HepG2 (cell line): Measurements from ENCODE around the gene NFATC1. TPM values are rescaled to one million over a fixed set of nuclear protein-coding genes. Genes with fewer than 3 reads are reported as not detected.

Source experiments
- ATAC-seq: fragments of 200-7000 bp; cut with Tn5 transposase; 3 replicates; pipeline ENCODE4 v1.9.1; 2020; ENCODE audit warnings: mild to moderate bottlenecking, moderate library complexity
- BruUV-seq: library from RNA; stranded (reverse); fragments of 400-500 nt; replicated peaks from 2 replicates; lab custom pipeline; 2021; lab: Mats Ljungman, UMichigan
- CTCF ChIA-PET: fragments of 300-600 bp; formaldehyde crosslinking; extraction: SDS; loops from one replicate; lab custom pipeline; 2021; ENCODE audit warnings: low total read pairs, inconsistent platforms, low intra/inter-chr PET ratio; lab: Yijun Ruan, JAX
- POLR2A ChIA-PET: fragments of 350-600 bp; sonication (Branson Sonifier 250); formaldehyde crosslinking; loops from one replicate; lab custom pipeline; 2020; ENCODE audit warnings: antibody characterized with exemption, inconsistent platforms; lab: Yijun Ruan, JAX
- DNase-seq: peaks from one replicate; pipeline ENCODE4 v3.0.0-alpha.2; 2015; ENCODE audit warnings: low spot score
- FAIRE-seq: peaks from 3 replicates; lab custom pipeline; 2011; peaks lifted over from hg19 to GRCh38; lab: Jason Lieb, UNC
- H2AFZ ChIP-seq: one replicate; pipeline ENCODE4 v1.6.1; 2011; ENCODE audit warnings: low read length, inconsistent platforms
- H3K27ac ChIP-seq: fragments of 300-600 bp; 3 replicates; pipeline ENCODE4 v1.8.0; 2011; ENCODE audit warnings: mixed run types, mild to moderate bottlenecking, mixed read lengths, low read length, inconsistent platforms; ENCODE audit not compliant: insufficient read depth; ENCODE audit errors: extremely low read length
- H3K27me3 ChIP-seq, 2 experiments: fragments of 200-600 bp in 1 of 2; 2 replicates in 1 of 2; 3 replicates in 1 of 2; pipeline versions ENCODE4 v1.6.0 to v1.8.0; 2011; ENCODE audit warnings: low read length in 2 of 2, mild to moderate bottlenecking in 2 of 2, moderate library complexity in 2 of 2, inconsistent platforms in 1 of 2; ENCODE audit not compliant: insufficient read depth in 2 of 2, control insufficient read depth in 1 of 2
- H3K36me3 ChIP-seq, 2 experiments: fragments of 200-600 bp in 1 of 2; replicated peaks in 1 of 2; 2 replicates in 1 of 2; 3 replicates in 1 of 2; pipeline versions ENCODE4 v1.5.1 to v1.8.0; 2011; ENCODE audit warnings: low read length in 2 of 2, inconsistent platforms in 1 of 2; ENCODE audit not compliant: insufficient read depth in 2 of 2, control insufficient read depth in 1 of 2
- H3K4me1 ChIP-seq: 2 replicates; pipeline ENCODE4 v1.5.1; 2012; ENCODE audit warnings: low read length, inconsistent platforms; ENCODE audit not compliant: insufficient read depth
- H3K4me2 ChIP-seq: 2 replicates; pipeline ENCODE4 v1.6.0; 2011; ENCODE audit warnings: low read depth, low read length, inconsistent platforms
- H3K4me3 ChIP-seq, 3 experiments: fragments of 200-600 bp in 1 of 3; sonication (generic), shearing (Covaris generic) in 1 of 3; replicated peaks in 1 of 3; 2 replicates each; pipeline ENCODE4 v1.5.1; 2011 to 2016; ENCODE audit warnings: low read length in 3 of 3, inconsistent platforms in 2 of 3, low read depth in 2 of 3, mild to moderate bottlenecking in 2 of 3, control low read depth in 1 of 3, mixed read lengths in 1 of 3; ENCODE audit not compliant: insufficient read depth in 1 of 3
- H3K79me2 ChIP-seq: one replicate; pipeline ENCODE4 v1.6.1; 2011; ENCODE audit warnings: low read length, inconsistent platforms; ENCODE audit not compliant: insufficient read depth
- H3K9ac ChIP-seq: 2 replicates; pipeline ENCODE4 v1.6.0; 2011; ENCODE audit warnings: mild to moderate bottlenecking, low read depth, low read length, inconsistent platforms; ENCODE audit not compliant: insufficient read depth
- H3K9me3 ChIP-seq: 2 replicates; pipeline ENCODE4 v1.5.1; 2012; ENCODE audit warnings: mild to moderate bottlenecking, low read length
- H4K20me1 ChIP-seq: 2 replicates; pipeline ENCODE4 v1.6.0; 2011; ENCODE audit warnings: inconsistent platforms, mild to moderate bottlenecking, low read length, moderate library complexity; ENCODE audit not compliant: insufficient read depth
- CSRNP2 ChIP-seq: sonication (generic); formaldehyde crosslinking; conservative IDR thresholded peaks from 2 replicates; pipeline ENCODE4 v1.8.0; 2022; ENCODE audit warnings: low read depth, missing genetic modification reagents
- FIP1L1 ChIP-seq: fragments of 200-400 bp; formaldehyde crosslinking; IDR thresholded peaks from 2 replicates; pipeline ENCODE4 v1.6.1; 2018; ENCODE audit warnings: low read depth, mild to moderate bottlenecking, low read length, moderate library complexity, borderline replicate concordance; ENCODE audit not compliant: insufficient read depth
- HOXA3 ChIP-seq: sonication (generic); formaldehyde crosslinking; IDR thresholded peaks from 2 replicates; pipeline ENCODE4 v1.5.0; 2020; ENCODE audit warnings: missing genetic modification reagents
- JDP2 ChIP-seq: sonication (generic); formaldehyde crosslinking; IDR thresholded peaks from 2 replicates; pipeline ENCODE4 v1.8.1; 2022; ENCODE audit warnings: missing genetic modification reagents, borderline replicate concordance
- MTF2 ChIP-seq: sonication (generic); formaldehyde crosslinking; IDR thresholded peaks from 2 replicates; pipeline ENCODE4 v1.5.0; 2020; ENCODE audit warnings: missing genetic modification reagents, borderline replicate concordance
- MXD3 ChIP-seq: IDR thresholded peaks from 2 replicates; pipeline ENCODE4 v1.6.1; 2016; ENCODE audit warnings: mild to moderate bottlenecking, missing biosample characterization, missing genetic modification reagents
- REXO4 ChIP-seq: sonication (generic); formaldehyde crosslinking; IDR thresholded peaks from 2 replicates; pipeline ENCODE4 v1.8.0; 2022; ENCODE audit warnings: missing genetic modification reagents, mild to moderate bottlenecking, borderline replicate concordance
- SCMH1 ChIP-seq: sonication (generic); formaldehyde crosslinking; IDR thresholded peaks from 2 replicates; pipeline ENCODE4 v1.9.0; 2021; ENCODE audit warnings: missing genetic modification reagents, mild to moderate bottlenecking, borderline replicate concordance
- SMAD3 ChIP-seq: sonication (generic); formaldehyde crosslinking; IDR thresholded peaks from 2 replicates; pipeline ENCODE4 v1.4.0; 2020; ENCODE audit warnings: missing genetic modification reagents
- ZNF138 ChIP-seq: sonication (generic); formaldehyde crosslinking; IDR thresholded peaks from 2 replicates; pipeline ENCODE4 v1.5.0; 2020; ENCODE audit warnings: mild to moderate bottlenecking, low read depth, missing genetic modification reagents
- ZNF251 ChIP-seq: sonication (generic); formaldehyde crosslinking; IDR thresholded peaks from 2 replicates; pipeline ENCODE4 v1.9.0; 2021; ENCODE audit warnings: mild to moderate bottlenecking, missing genetic modification reagents
- ZNF577 ChIP-seq: sonication (generic); formaldehyde crosslinking; IDR thresholded peaks from 2 replicates; pipeline ENCODE4 v1.4.0; 2020; ENCODE audit warnings: mild to moderate bottlenecking, low read depth, missing genetic modification reagents, borderline replicate concordance
- ZNF850 ChIP-seq: sonication (generic); formaldehyde crosslinking; conservative IDR thresholded peaks from 2 replicates; pipeline ENCODE4 v1.9.0; 2021; ENCODE audit warnings: mild to moderate bottlenecking, missing genetic modification reagents
- ZNF879 ChIP-seq: sonication (generic); formaldehyde crosslinking; IDR thresholded peaks from 2 replicates; pipeline ENCODE4 v1.8.1; 2023; ENCODE audit warnings: missing genetic modification reagents
- WGBS: methylation state at CpG from one replicate; pipeline ENCODE4 v1.1.6; 2017; ENCODE audit warnings: low lambda C conversion rate; 5-methylcytosine and 5-hydroxymethylcytosine counted together
- in situ Hi-C: cut with HindIII; loops from 2 replicates; pipeline ENCODE4 v1.10.0; 2017; ENCODE audit warnings: low pct_unique_long_range_greater_than_20kb; ENCODE audit not compliant: extremely low pct_ligation_motif_present
- intact Hi-C: fragments of 100-400 bp; cut with micrococcal nuclease; formaldehyde crosslinking; loops from one replicate; pipeline ENCODE4 v1.10.0; 2022; ENCODE audit not compliant: unreplicated experiment
- polyA plus RNA-seq, 8 experiments: library from polyadenylated mRNA; depleted of rRNA in 3 of 8; stranded (reverse) in 7 of 8; unstranded in 1 of 8; fragments of >200 nt; fragmentation: Illumina TruSeq in 4 of 8; extraction: Trizol in 4 of 8; gene quantifications; 2 replicates each; pipeline versions ENCODE4 v1.2.1 to v1.2.3, GENCODE V29; 2011 to 2016; ENCODE audit warnings: low read depth in 4 of 8, missing spikeins in 1 of 8, mixed read lengths in 1 of 8; ENCODE audit not compliant: insufficient read depth in 1 of 8
- total RNA-seq, 5 experiments: library from RNA; depleted of rRNA; stranded (reverse); fragments of >200 nt; fragmentation: Illumina TruSeq; extraction: Trizol; gene quantifications; 2 replicates each; pipeline ENCODE4 v1.2.3, GENCODE V29; 2016; ENCODE audit warnings: low read depth in 1 of 5
- TF ChIP-seq, protein P1 (sequence below): sonication (generic); formaldehyde crosslinking; IDR thresholded peaks from 2 replicates; pipeline ENCODE4 v1.4.0; 2020; ENCODE audit warnings: missing genetic modification reagents

NFATC1 gene
- total and polyA plus RNA-seq, 2 of the 13 experiments (the other 11 are each of a cell fraction or from before 2014, with no cell fraction given), result not detected

- TF ChIP-seq CSRNP2 (CRISPR knock-in tag), result no peak
- no peak for TF ChIP-seq REXO4 (CRISPR knock-in tag)
Measured at GRCh38 chr18:79487183-79487800, 91.6 kb downstream of the NFATC1 start (continued).

DNA sequence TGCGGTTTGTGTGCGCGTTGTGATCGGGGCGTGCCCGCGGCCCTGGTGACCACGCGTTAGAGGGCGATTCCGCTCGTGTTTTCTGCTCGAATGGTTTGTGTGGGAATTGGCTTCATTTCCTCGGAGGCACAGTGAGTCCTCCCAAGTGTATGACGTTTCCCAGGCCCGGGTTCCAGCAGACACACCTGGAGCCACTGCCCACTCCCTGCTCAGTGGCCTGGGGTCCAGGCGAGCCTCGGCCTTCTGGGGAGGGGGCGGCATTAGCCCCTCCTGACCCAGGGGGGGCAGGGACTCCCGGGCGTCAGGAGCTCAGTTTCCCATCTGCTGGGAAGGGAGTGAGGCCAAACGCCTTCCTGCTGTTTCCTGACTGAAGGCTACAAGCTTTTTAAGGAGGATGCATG, 92.1 kb downstream of the NFATC1 start:
- Histone ChIP-seq H3K4me2 (no peak overlapping the region), H4K20me1 (no peaks in the 10 kb centered on the region), H3K27ac (no peak overlapping the region), H3K36me3 (no peaks in the 10 kb centered on the region), H3K9ac (no peak overlapping the region), H3K79me2 (no peaks in the 10 kb centered on the region), H3K4me1 (no peaks in the 10 kb centered on the region), H3K4me3 (no peak overlapping the region), H3K27me3 (peaks cover 21 to 57% of the 10 kb centered on the region in 2 experiments), H2AFZ (no peak overlapping the region), H3K9me3 (no peaks in the 10 kb centered on the region)
- POLR2A ChIA-PET, result no interaction called here
- ATAC-seq (no peak), DNase-seq (no peak), FAIRE-seq (no peak)
- BruUV-seq, result no TSS peak
- intact Hi-C loops, result no loop called here
- in situ Hi-C loops, result no loop called here
- 55% methylated on average over 17 of the region's 22 CpGs for WGBS
- CTCF ChIA-PET, result no interaction called here
- TF ChIP-seq ZNF251 (CRISPR knock-in tag), result no peak
- no peak for TF ChIP-seq JDP2 (CRISPR knock-in tag)
- TF ChIP-seq MXD3 (CRISPR knock-in tag), result no peak
- TF ChIP-seq SCMH1 (CRISPR knock-in tag), result no peak
- TF ChIP-seq ZNF138 (CRISPR knock-in tag), result no peak
- TF ChIP-seq FIP1L1, result no peak
- no peak for TF ChIP-seq ZNF850 (CRISPR knock-in tag)
- TF ChIP-seq ZNF577 (CRISPR knock-in tag), result no peak
- TF ChIP-seq HOXA3, result no peak
- TF ChIP-seq SMAD3 (CRISPR knock-in tag), result no peak
- no peak for TF ChIP-seq MTF2 (CRISPR knock-in tag)
- TF ChIP-seq, protein P1, sequence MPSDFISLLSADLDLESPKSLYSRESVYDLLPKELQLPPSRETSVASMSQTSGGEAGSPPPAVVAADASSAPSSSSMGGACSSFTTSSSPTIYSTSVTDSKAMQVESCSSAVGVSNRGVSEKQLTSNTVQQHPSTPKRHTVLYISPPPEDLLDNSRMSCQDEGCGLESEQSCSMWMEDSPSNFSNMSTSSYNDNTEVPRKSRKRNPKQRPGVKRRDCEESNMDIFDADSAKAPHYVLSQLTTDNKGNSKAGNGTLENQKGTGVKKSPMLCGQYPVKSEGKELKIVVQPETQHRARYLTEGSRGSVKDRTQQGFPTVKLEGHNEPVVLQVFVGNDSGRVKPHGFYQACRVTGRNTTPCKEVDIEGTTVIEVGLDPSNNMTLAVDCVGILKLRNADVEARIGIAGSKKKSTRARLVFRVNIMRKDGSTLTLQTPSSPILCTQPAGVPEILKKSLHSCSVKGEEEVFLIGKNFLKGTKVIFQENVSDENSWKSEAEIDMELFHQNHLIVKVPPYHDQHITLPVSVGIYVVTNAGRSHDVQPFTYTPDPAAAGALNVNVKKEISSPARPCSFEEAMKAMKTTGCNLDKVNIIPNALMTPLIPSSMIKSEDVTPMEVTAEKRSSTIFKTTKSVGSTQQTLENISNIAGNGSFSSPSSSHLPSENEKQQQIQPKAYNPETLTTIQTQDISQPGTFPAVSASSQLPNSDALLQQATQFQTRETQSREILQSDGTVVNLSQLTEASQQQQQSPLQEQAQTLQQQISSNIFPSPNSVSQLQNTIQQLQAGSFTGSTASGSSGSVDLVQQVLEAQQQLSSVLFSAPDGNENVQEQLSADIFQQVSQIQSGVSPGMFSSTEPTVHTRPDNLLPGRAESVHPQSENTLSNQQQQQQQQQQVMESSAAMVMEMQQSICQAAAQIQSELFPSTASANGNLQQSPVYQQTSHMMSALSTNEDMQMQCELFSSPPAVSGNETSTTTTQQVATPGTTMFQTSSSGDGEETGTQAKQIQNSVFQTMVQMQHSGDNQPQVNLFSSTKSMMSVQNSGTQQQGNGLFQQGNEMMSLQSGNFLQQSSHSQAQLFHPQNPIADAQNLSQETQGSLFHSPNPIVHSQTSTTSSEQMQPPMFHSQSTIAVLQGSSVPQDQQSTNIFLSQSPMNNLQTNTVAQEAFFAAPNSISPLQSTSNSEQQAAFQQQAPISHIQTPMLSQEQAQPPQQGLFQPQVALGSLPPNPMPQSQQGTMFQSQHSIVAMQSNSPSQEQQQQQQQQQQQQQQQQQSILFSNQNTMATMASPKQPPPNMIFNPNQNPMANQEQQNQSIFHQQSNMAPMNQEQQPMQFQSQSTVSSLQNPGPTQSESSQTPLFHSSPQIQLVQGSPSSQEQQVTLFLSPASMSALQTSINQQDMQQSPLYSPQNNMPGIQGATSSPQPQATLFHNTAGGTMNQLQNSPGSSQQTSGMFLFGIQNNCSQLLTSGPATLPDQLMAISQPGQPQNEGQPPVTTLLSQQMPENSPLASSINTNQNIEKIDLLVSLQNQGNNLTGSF (CRISPR knock-in tag), result no peak
- TF ChIP-seq ZNF879 (CRISPR knock-in tag), result no peak
